Spinal cord (tissue), 4 donors: ENCODE measurements around the gene YEATS2. TPM values are rescaled to one million over a fixed set of nuclear protein-coding genes. Genes with fewer than 3 reads are reported as not detected.

Experiments used
- polyA plus RNA-seq, 2 donors: library from polyadenylated mRNA; unstranded; fragments of 120-200 nt; gene quantifications; one replicate each; pipeline ENCODE4 v1.2.1, GENCODE V29; 2013; ENCODE audit not compliant: insufficient read length in 2 of 2
- total RNA-seq, 2 donors: library from RNA; depleted of rRNA in 1 of 2; stranded (reverse); fragments of 120-200 nt in 1 of 2; fragments of >200 nt in 1 of 2; gene quantifications; one replicate each; pipeline versions ENCODE4 v1.2.3 to v1.2.4, GENCODE V29; 2013 to 2014

YEATS2 gene
- total and polyA plus RNA-seq, 4 donors: 32.9 to 43.3 (median 37.3) TPM

Other genes starting within 250 kb of the YEATS2 start
- gene KLHL6, start 142.1 kb upstream of the YEATS2 start, total RNA-seq: 1 to 10 TPM; 2.1 to 3.0 TPM
- 1 to 10 TPM; 1.5 to 1.6 TPM for gene KLHL6, start 142.1 kb upstream of the YEATS2 start, polyA plus RNA-seq
- gene KLHL24, start 62.2 kb upstream of the YEATS2 start, total RNA-seq: 100 to 1,000 TPM in 1 of 2 donors, 10 to 100 TPM in 1; 71.9 to 162 TPM
- gene KLHL24, start 62.2 kb upstream of the YEATS2 start, polyA plus RNA-seq: 10 to 100 TPM; 26.2 to 30.1 TPM
- 10 to 100 TPM; 10.7 to 17.1 TPM for gene MAP6D1, start 127.8 kb downstream of the YEATS2 start, total RNA-seq
- gene MAP6D1, start 127.8 kb downstream of the YEATS2 start, polyA plus RNA-seq: 10 to 100 TPM; 29.1 to 40.7 TPM
- gene PARL, start 187.1 kb downstream of the YEATS2 start, total RNA-seq: 10 to 100 TPM; 22.6 to 46.6 TPM
- 10 to 100 TPM; 38.3 to 45.5 TPM for gene PARL, start 187.1 kb downstream of the YEATS2 start, polyA plus RNA-seq